ENCODE data around the gene SIGMAR1.

- no peak for TF ChIP-seq EZH2 (IDR thresholded peaks at IDR 0.05; ENCODE audit: borderline replicate concordance, low read depth, low read length, poor library complexity, severe bottlenecking)
- TF ChIP-seq, protein P1, sequence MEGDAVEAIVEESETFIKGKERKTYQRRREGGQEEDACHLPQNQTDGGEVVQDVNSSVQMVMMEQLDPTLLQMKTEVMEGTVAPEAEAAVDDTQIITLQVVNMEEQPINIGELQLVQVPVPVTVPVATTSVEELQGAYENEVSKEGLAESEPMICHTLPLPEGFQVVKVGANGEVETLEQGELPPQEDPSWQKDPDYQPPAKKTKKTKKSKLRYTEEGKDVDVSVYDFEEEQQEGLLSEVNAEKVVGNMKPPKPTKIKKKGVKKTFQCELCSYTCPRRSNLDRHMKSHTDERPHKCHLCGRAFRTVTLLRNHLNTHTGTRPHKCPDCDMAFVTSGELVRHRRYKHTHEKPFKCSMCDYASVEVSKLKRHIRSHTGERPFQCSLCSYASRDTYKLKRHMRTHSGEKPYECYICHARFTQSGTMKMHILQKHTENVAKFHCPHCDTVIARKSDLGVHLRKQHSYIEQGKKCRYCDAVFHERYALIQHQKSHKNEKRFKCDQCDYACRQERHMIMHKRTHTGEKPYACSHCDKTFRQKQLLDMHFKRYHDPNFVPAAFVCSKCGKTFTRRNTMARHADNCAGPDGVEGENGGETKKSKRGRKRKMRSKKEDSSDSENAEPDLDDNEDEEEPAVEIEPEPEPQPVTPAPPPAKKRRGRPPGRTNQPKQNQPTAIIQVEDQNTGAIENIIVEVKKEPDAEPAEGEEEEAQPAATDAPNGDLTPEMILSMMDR (conservative IDR thresholded peaks at IDR 0.05; ENCODE audit: low read depth, low read length): no peak
These were observed 13.7 kb upstream of the SIGMAR1 start for GRCh38 chr9:34651321-34651720.
